Large intestine (tissue), 3 donors: ENCODE measurements around the gene TUBB6. TPM values are rescaled to one million over a fixed set of nuclear protein-coding genes. Genes with fewer than 3 reads are reported as not detected.

Source experiments
- DNase-seq, 2 donors: peaks; one replicate each; pipeline versions ENCODE4 v3.0.0 to v3.0.0-alpha.2; 2013
- H3K27ac ChIP-seq: one replicate; pipeline ENCODE4 v1.5.1; 2013; ENCODE audit warnings: low read length
- H3K27me3 ChIP-seq: 2 replicates; pipeline ENCODE4 v1.6.1; 2013; ENCODE audit warnings: low read length; ENCODE audit not compliant: control insufficient read depth, insufficient read depth
- H3K36me3 ChIP-seq: 2 replicates; pipeline ENCODE4 v1.6.1; 2013; ENCODE audit warnings: low read length; ENCODE audit not compliant: control insufficient read depth, insufficient read depth
- H3K4me1 ChIP-seq: one replicate; pipeline ENCODE4 v1.6.1; 2013; ENCODE audit warnings: low read length; ENCODE audit not compliant: control insufficient read depth, insufficient read depth
- H3K4me3 ChIP-seq: one replicate; pipeline ENCODE4 v1.5.1; 2013; ENCODE audit warnings: low read length
- H3K9me3 ChIP-seq: one replicate; pipeline ENCODE4 v1.6.1; 2013; ENCODE audit warnings: mild to moderate bottlenecking, low read depth, low read length, moderate library complexity; ENCODE audit not compliant: control insufficient read depth
- WGBS: methylation state at CpG from one replicate; pipeline ENCODE4 v1.1.5; 2013; ENCODE audit warnings: low lambda C conversion rate; ENCODE audit not compliant: insufficient coverage; 5-methylcytosine and 5-hydroxymethylcytosine counted together
- polyA plus RNA-seq: library from polyadenylated mRNA; unstranded; fragments of 120-200 nt; gene quantifications from one replicate; pipeline ENCODE4 v1.2.1, GENCODE V29; 2013

Gene TUBB6
- polyA plus RNA-seq, 1 donor, result 64.4 TPM

DNA sequence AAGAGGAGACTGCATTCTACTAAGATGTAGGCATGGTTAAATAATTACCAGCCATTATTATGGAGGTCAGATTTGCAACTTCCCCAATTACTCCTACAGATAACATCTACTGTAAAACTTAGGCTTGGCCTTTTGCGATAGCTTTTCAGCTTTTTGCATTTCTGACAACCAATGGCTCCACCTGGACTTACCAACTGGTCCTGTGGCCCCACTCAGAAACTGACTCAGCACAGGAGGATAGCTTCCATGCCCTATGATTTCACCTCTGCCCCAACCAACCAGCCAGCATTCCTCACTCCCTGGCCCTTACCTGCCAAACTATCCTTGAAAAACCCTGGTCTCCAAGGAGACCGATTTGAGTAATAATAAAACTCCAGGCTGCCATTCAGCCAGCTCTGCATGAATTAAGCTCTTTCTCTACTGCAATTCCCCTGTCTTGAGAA is 28.2 kb downstream of the TUBB6 start:
- no peaks in the 10 kb centered on the region for H3K9me3 ChIP-seq
- peaks cover 14% of the 10 kb centered on the region for H3K4me1 ChIP-seq
- WGBS, result no CpG with 5 or more reads among the region's 2 CpGs
- H3K27ac ChIP-seq, result no peak overlapping the region
- DNase-seq, result no peak
- H3K36me3 ChIP-seq, result peaks cover 58% of the 10 kb centered on the region
- H3K27me3 ChIP-seq, result no peaks in the 10 kb centered on the region
- H3K4me3 ChIP-seq, result no peak overlapping the region

DNA sequence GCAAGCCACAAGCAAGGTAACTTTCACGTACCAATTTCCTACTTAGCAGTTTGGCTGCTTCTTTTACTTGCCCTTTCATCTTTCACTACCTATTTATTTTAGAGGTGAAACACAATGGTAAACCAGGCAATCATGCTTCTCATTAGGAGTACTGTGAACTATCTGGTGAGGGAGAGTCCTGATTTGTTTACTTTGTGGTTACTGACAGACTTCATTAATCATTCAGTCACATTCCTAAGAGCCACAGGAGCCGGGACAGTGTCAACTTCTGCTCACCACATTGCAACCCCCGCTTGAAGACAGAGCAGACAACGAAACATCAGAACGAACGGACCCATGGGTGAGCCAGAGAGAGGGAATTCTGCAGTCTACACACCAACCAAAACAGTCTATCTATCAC is 28.8 kb downstream of the TUBB6 start:
- WGBS, result no CpG with 5 or more reads among the region's 6 CpGs
- H3K27me3 ChIP-seq, result no peaks in the 10 kb centered on the region
- DNase-seq, result no peak
- no peak overlapping the region for H3K27ac ChIP-seq
- H3K9me3 ChIP-seq, result no peaks in the 10 kb centered on the region
- peaks cover 14% of the 10 kb centered on the region for H3K4me1 ChIP-seq
- peaks cover 58% of the 10 kb centered on the region for H3K36me3 ChIP-seq
- H3K4me3 ChIP-seq, result no peak overlapping the region

DNA sequence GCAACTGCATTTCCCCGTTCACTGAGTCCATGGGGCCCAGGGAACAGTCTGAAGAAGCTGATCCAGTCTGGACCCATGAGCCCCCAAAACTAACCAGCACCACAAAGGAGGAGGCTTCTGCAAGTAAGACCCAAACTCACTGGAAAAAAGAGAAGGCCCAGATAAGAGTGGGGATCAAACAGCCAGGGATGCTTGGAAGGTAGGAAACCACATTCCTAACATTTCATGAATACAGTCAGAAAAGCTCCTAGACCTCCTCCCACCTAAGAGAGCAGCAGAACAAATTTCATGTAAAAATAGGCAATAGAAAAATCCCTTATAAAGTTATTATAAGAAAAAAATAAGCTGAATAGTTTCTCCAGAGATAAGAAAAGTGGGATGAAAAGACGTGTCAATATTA is 30.3 kb downstream of the TUBB6 start:
- H3K27ac ChIP-seq, result no peak overlapping the region
- 100% methylated on average over 1 of the region's 2 CpGs for WGBS
- peaks cover 14% of the 10 kb centered on the region for H3K4me1 ChIP-seq
- H3K4me3 ChIP-seq, result no peak overlapping the region
- H3K27me3 ChIP-seq, result no peaks in the 10 kb centered on the region
- no peaks in the 10 kb centered on the region for H3K9me3 ChIP-seq
- H3K36me3 ChIP-seq, result peaks cover 69% of the 10 kb centered on the region
- no peak for DNase-seq

DNA sequence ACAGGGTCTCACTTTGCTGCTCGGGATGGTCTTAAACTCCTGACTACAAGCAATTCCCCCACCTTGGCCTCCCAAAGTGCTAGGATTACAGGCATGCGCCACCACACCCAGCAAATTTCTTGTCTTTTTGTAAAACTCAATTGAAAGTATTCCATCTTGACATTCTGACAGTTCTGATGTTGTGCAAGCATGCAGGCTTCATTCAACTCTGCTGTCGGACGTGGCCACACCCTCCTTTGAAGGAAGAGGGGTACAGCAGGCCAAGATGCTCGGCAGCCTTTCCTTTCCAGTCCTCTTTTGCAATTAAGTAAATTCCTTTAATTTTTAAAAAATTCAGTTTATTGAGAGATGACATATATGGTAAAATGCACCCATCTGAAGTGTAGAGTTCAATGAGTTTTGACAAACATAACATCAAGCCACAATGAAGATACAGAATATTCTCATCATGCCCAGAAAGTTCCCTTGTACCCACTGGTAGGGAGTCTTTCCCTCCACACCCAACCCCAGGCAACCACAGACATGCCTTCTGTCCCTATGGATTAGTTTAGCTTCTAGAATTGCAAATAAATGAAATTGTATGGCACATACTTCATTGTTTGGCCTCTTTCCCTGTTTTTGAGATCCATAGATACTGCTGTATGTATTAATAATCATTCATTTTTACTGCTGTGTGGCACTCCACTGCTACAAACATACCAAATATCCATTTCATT is 33.1 kb downstream of the TUBB6 start:
- Histone ChIP-seq H3K36me3 (peaks cover 75% of the 10 kb centered on the region), H3K27ac (no peak overlapping the region), H3K4me3 (no peak overlapping the region), H3K9me3 (no peaks in the 10 kb centered on the region), H3K27me3 (no peaks in the 10 kb centered on the region), H3K4me1 (peaks cover 5% of the 10 kb centered on the region)
- WGBS, result no CpG with 5 or more reads among the region's 5 CpGs
- DNase-seq, result no peak

DNA sequence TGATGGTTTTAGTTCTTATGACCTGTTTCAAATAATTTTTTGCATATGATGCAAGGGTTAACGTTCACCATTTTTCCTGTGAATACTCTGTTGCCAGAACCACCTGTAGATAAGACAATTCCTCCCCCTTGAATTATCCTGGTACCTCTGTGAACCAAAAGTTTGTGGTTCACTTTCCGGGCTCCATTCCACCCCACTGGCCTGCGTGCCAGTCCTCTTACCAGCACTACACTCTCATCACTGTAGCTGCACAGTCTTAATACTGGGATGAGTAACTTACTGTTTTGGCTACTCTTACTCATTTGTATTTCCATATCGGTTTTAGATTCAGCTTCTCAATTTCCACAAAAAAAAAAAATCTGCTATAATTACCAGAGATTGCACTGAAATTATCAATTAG is 34.6 kb downstream of the TUBB6 start:
- no peaks in the 10 kb centered on the region for H3K9me3 ChIP-seq
- H3K27ac ChIP-seq, result no peak overlapping the region
- peaks cover 78% of the 10 kb centered on the region for H3K36me3 ChIP-seq
- DNase-seq, result no peak
- H3K4me3 ChIP-seq, result no peak overlapping the region
- no peaks in the 10 kb centered on the region for H3K4me1 ChIP-seq
- WGBS, result no CpG with 5 or more reads among the region's 4 CpGs
- no peaks in the 10 kb centered on the region for H3K27me3 ChIP-seq

DNA sequence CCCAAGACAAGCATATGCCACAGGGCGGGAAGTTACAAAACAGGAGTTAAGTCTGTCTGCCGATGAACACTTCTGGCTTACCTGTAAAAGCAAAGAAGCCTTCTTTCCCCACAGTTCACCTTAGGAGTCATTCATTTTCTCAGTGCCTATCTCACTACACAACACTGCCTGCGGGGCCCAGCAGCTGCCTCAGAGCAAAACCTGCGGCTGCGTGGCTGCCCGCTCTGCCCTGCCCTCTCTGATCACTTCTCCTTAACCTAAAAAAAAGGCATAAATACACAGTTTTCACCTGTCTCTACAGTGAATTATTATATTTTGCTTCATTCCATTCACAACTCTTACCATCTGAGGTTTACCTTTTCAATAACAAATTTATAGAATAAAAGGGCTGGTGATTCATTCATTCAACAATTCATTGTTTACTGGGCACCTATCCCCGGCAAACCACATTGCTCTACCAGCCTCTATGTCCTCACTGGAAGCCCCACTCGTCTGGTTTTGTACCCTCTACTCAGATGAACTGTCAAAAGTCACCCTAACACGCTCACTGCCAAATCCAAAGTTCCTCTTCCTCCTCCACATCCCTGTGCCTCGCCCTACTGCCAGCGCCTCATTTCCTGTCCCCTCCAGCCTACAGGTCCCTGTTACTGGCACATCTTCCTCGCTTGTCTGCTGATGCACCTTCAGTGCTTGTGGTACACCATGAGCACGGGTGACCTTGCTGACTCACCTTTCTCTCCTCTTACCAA is 37.6 kb downstream of the TUBB6 start:
- Histone ChIP-seq H3K4me1 (no peaks in the 10 kb centered on the region), H3K36me3 (peaks cover 81% of the 10 kb centered on the region), H3K27me3 (no peaks in the 10 kb centered on the region), H3K27ac (no peak overlapping the region), H3K4me3 (no peak overlapping the region), H3K9me3 (no peaks in the 10 kb centered on the region)
- WGBS, result 100% methylated on average over 3 of the region's 13 CpGs
- no peak for DNase-seq

DNA sequence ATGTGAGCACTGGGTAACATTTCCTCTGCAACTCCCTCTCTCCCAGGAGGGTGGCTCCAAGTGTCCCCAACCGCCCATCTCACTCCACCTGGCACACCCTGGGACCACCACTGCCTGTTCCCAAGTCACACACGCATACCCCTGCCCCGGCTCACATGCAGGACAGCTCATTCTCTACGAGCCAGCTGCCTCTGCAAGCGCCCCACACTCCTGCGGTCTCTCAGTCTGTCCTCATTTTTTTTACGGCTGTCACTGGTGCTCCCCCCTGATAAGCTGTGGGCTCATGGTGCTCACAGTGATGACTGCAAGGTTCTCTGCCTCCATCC is 38.2 kb downstream of the TUBB6 start:
- no peak for DNase-seq
- WGBS, result no CpG with 5 or more reads among the region's 7 CpGs
- no peak overlapping the region for H3K27ac ChIP-seq
- H3K4me1 ChIP-seq, result no peaks in the 10 kb centered on the region
- H3K36me3 ChIP-seq, result peaks cover 82% of the 10 kb centered on the region
- H3K27me3 ChIP-seq, result no peaks in the 10 kb centered on the region
- H3K9me3 ChIP-seq, result no peaks in the 10 kb centered on the region
- no peak overlapping the region for H3K4me3 ChIP-seq

DNA sequence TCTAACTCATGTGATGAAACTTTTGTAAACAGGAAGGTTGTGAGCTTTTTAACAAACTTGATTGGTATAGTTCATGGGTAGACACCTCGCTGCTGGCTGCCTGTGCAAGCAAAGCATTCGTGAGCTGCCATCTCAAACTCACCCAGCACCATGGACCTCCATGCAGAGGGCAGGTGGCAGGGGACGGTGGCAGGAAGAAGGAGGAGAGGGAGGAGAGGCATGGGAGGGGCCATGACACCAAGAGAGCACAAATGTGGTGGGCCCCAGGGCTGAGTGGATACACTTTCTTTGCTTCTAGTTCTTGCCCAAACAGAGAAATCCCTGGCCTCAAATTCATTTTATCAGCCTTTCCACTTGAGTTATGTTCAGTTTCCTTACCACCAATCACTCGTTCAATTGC is 39.9 kb downstream of the TUBB6 start:
- Histone ChIP-seq H3K4me1 (no peaks in the 10 kb centered on the region), H3K4me3 (no peak overlapping the region), H3K36me3 (peaks cover 84% of the 10 kb centered on the region), H3K27ac (no peak overlapping the region), H3K9me3 (no peaks in the 10 kb centered on the region), H3K27me3 (no peaks in the 10 kb centered on the region)
- no peak for DNase-seq
- WGBS, result 100% methylated on average over 1 of the region's 4 CpGs

DNA sequence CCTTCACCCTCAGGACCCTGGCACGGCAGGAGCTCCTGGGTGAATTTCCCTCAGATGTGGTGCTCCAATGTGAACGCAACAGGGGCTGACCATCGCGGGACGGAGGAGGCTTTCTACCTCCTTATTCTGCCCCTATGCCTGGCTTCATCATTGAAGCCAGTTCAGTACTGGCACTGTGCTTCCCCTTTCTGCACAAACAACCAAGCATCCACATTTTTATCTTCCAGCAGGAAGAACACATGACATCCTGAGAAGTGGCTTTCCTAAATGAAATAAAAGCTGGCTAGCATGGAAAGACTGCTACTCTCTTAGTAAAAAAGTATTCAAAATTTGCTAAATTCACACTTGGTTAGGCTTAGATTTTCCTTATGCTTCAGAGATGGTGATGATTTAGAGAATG is 44.1 kb downstream of the TUBB6 start:
- no peak overlapping the region for H3K4me3 ChIP-seq
- H3K4me1 ChIP-seq, result no peaks in the 10 kb centered on the region
- H3K27me3 ChIP-seq, result no peaks in the 10 kb centered on the region
- no CpG with 5 or more reads among the region's 5 CpGs for WGBS
- no peak for DNase-seq
- peaks cover 72% of the 10 kb centered on the region for H3K36me3 ChIP-seq
- H3K9me3 ChIP-seq, result no peaks in the 10 kb centered on the region
- H3K27ac ChIP-seq, result no peak overlapping the region

DNA sequence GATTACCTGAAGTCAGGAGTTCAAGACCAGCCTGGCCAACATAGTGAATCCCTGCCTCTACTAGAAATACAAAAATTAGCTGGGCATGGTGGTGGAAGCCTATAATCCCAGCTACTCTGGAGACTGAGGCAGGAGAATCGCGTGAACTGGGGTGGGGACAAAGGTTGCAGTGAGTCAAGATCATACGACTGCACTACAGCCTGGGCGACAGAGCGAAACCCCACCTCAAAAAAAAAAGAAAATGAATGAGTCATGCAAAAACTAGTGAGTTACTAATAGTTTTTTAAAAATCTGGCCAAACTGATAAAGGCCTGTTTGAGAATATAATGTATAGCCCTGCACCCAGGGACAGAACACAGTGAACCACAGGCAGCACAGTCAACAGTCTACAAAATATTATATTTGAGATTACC is 51.5 kb downstream of the TUBB6 start:
- Histone ChIP-seq H3K9me3 (no peaks in the 10 kb centered on the region), H3K36me3 (peaks cover 68% of the 10 kb centered on the region), H3K4me1 (no peaks in the 10 kb centered on the region), H3K4me3 (no peak overlapping the region), H3K27me3 (no peaks in the 10 kb centered on the region), H3K27ac (peak overlapping the region; percentile 40)
- 40% methylated on average over 2 of the region's 5 CpGs for WGBS
- peak; percentile 48 to 71 for DNase-seq
